Left lung (tissue), 10 donors: ENCODE measurements around the gene ALPK3. TPM values are rescaled to one million over a fixed set of nuclear protein-coding genes. Genes with fewer than 3 reads are reported as not detected.

Experiments used
- ATAC-seq: fragments of 200-7000 bp; cut with Tn5 transposase; one replicate; pipeline ENCODE4 v1.9.1; 2020; ENCODE audit warnings: moderate library complexity
- DNase-seq, 4 donors: peaks; one replicate each; pipeline ENCODE4 v3.0.0-alpha.2; 2013 to 2020
- H3K27ac ChIP-seq, 2 donors: fragments of 200-600 bp; sonication (generic) in 1 of 2; one replicate each; pipeline versions ENCODE4 v1.5.0 to v1.8.0; 2020 to 2021
- H3K27me3 ChIP-seq, 2 donors: fragments of 200-600 bp; sonication (generic) in 1 of 2; one replicate each; pipeline versions ENCODE4 v1.5.0 to v1.8.0; 2020 to 2021
- H3K36me3 ChIP-seq, 2 donors: fragments of 200-600 bp; sonication (generic) in 1 of 2; one replicate each; pipeline versions ENCODE4 v1.5.0 to v1.8.0; 2020 to 2021
- H3K4me1 ChIP-seq, 2 donors: fragments of 200-600 bp; one replicate each; pipeline ENCODE4 v1.8.0; 2021
- H3K4me3 ChIP-seq, 2 donors: fragments of 200-600 bp; sonication (generic) in 1 of 2; one replicate each; pipeline versions ENCODE4 v1.5.0 to v1.8.0; 2020 to 2021; ENCODE audit warnings: mild to moderate bottlenecking in 1 of 2
- H3K9me3 ChIP-seq, 2 donors: fragments of 200-600 bp; sonication (generic) in 1 of 2; one replicate each; pipeline versions ENCODE4 v1.5.0 to v1.8.0; 2020 to 2021
- CTCF ChIP-seq, 2 donors: fragments of 200-600 bp; sonication (generic) in 1 of 2; IDR thresholded peaks; one replicate each; pipeline versions ENCODE4 v1.5.0 to v1.8.0; 2021; ENCODE audit warnings: antibody characterized with exemption in 2 of 2
- intact Hi-C, 2 donors: fragments of 100-400 bp; cut with DNase I; formaldehyde crosslinking; loops; one replicate each; pipeline versions ENCODE4 v1.11.2 to v1.14.2; 2022
- polyA plus RNA-seq, 6 donors: library from polyadenylated mRNA; unstranded; fragments of 120-200 nt; gene quantifications; one replicate each; pipeline ENCODE4 v1.2.1, GENCODE V29; 2013; ENCODE audit not compliant: insufficient read length in 6 of 6
- total RNA-seq, 2 donors: library from RNA; stranded (reverse); fragmentation: NEBNext Ultra II Directional; extraction: Animal tissue kit (Norgen Biotek cat#: 25700); gene quantifications; one replicate each; pipeline ENCODE4 v1.2.1, GENCODE V29; 2021
- donor health status: DM: no; HTN: yes; CAD: no.
- donor health status: DM: no; HTN: no; CAD: no.

Gene ALPK3
- total and polyA plus RNA-seq, 8 donors, result 6.9 to 23.4 (median 18.3) TPM

GRCh38 chr15:84891339-84891738 is 74.2 kb downstream of the ALPK3 start:
- Histone ChIP-seq H3K27me3 (no peaks in the 10 kb centered on the region), H3K4me1 (no peaks in the 10 kb centered on the region), H3K9me3 (no peaks in the 10 kb centered on the region), H3K36me3 (no peaks in the 10 kb centered on the region), H3K4me3 (no peak overlapping the region), H3K27ac (no peak overlapping the region)
- TF ChIP-seq CTCF (IDR thresholded peaks at IDR 0.05), result no peak
- intact Hi-C loops, result no loop called here
- ATAC-seq (no peak), DNase-seq (no peak)

- intact Hi-C loops, result no loop called here
- DNase-seq, result no peak
- no peaks in the 10 kb centered on the region for H3K36me3 ChIP-seq
- no peaks in the 10 kb centered on the region for H3K9me3 ChIP-seq
- ATAC-seq, result no peak
- H3K4me1 ChIP-seq, result no peaks in the 10 kb centered on the region
- no peak overlapping the region for H3K4me3 ChIP-seq
- no peaks in the 10 kb centered on the region for H3K27me3 ChIP-seq
- no peak for TF ChIP-seq CTCF (IDR thresholded peaks at IDR 0.05)
- no peak overlapping the region for H3K27ac ChIP-seq
Observed at GRCh38 chr15:84892786-84893307, 75.7 kb downstream of the ALPK3 start.

GRCh38 chr15:84893607-84894006 is 76.5 kb downstream of the ALPK3 start:
- Histone ChIP-seq H3K4me3 (no peak overlapping the region), H3K9me3 (no peaks in the 10 kb centered on the region), H3K36me3 (no peaks in the 10 kb centered on the region), H3K27ac (no peak overlapping the region), H3K27me3 (no peaks in the 10 kb centered on the region), H3K4me1 (no peaks in the 10 kb centered on the region)
- no peak for TF ChIP-seq CTCF (IDR thresholded peaks at IDR 0.05)
- ATAC-seq, result no peak
- intact Hi-C loops, result no loop called here
- no peak for DNase-seq

- intact Hi-C loops, result no loop called here
- no peaks in the 10 kb centered on the region for H3K36me3 ChIP-seq
- no peaks in the 10 kb centered on the region for H3K27me3 ChIP-seq
- ATAC-seq (no peak), DNase-seq (no peak)
- H3K27ac ChIP-seq, result no peak overlapping the region
- TF ChIP-seq CTCF (IDR thresholded peaks at IDR 0.05), result no peak
- H3K4me3 ChIP-seq, result no peak overlapping the region
- H3K9me3 ChIP-seq, result no peaks in the 10 kb centered on the region
- H3K4me1 ChIP-seq, result no peaks in the 10 kb centered on the region
Observed at GRCh38 chr15:84894736-84895425, 77.7 kb downstream of the ALPK3 start.

- intact Hi-C loops, result no loop called here
Observed at GRCh38 chr15:84898761-84899160, 81.6 kb downstream of the ALPK3 start.

More at GRCh38 chr15:84898761-84899160, 81.6 kb downstream of the ALPK3 start:
- Histone ChIP-seq H3K4me1 (no peaks in the 10 kb centered on the region), H3K27me3 (no peaks in the 10 kb centered on the region), H3K9me3 (peaks cover 0 to 9% of the 10 kb centered on the region in 2 donors), H3K36me3 (no peaks in the 10 kb centered on the region), H3K4me3 (no peak overlapping the region), H3K27ac (no peak overlapping the region)
- TF ChIP-seq CTCF (IDR thresholded peaks at IDR 0.05), result no peak
- DNase-seq (no peak), ATAC-seq (no peak)
